SU-DHL-6 (cell line): ENCODE data around the gene NFIX.

Experiments
- H2AFZ ChIP-seq: fragments of 200-600 bp; sonication (generic); 2 replicates; pipeline ENCODE4 v1.6.1; 2014; ENCODE audit warnings: low read depth, mild to moderate bottlenecking, moderate library complexity, mixed read lengths, antibody characterized with exemption, low read length; ENCODE audit not compliant: severe bottlenecking
- H3F3A ChIP-seq: fragments of 200-600 bp; shearing (Covaris generic); 2 replicates; pipeline ENCODE4 v1.6.0; 2016; ENCODE audit warnings: antibody characterized with exemption, mild to moderate bottlenecking; ENCODE audit not compliant: insufficient read depth
- H3K27ac ChIP-seq: fragments of 200-600 bp; sonication (generic); 2 replicates; pipeline ENCODE4 v1.5.1; 2016; ENCODE audit warnings: low read depth, mild to moderate bottlenecking, low read length, moderate library complexity, mixed read lengths
- H3K27me3 ChIP-seq: fragments of 200-600 bp; sonication (generic), shearing (Covaris generic); 2 replicates; pipeline ENCODE4 v1.6.0; 2014; ENCODE audit warnings: mild to moderate bottlenecking, low read length
- H3K36me3 ChIP-seq: fragments of 200-600 bp; sonication (generic); 2 replicates; pipeline ENCODE4 v1.6.1; 2014; ENCODE audit warnings: mild to moderate bottlenecking, low read length, mixed read lengths
- H3K4me2 ChIP-seq: fragments of 300-600, 200-600 bp; shearing (Covaris generic), sonication (generic); 2 replicates; pipeline ENCODE4 v1.6.0; 2014; ENCODE audit warnings: low read length, low read depth, mild to moderate bottlenecking; ENCODE audit not compliant: poor library complexity, severe bottlenecking
- H3K4me3 ChIP-seq: fragments of 200-600 bp; sonication (generic); 2 replicates; pipeline ENCODE4 v1.5.1; 2014; ENCODE audit warnings: antibody characterized with exemption, low read length, mild to moderate bottlenecking, mixed read lengths; ENCODE audit not compliant: insufficient read depth, poor library complexity, severe bottlenecking
- H3K79me2 ChIP-seq: fragments of 200-600 bp; sonication (generic); 2 replicates; pipeline ENCODE4 v1.6.1; 2014; ENCODE audit warnings: mild to moderate bottlenecking, low read length, moderate library complexity; ENCODE audit not compliant: insufficient read depth
- H3K9ac ChIP-seq: fragments of 200-600 bp; sonication (generic); 2 replicates; pipeline ENCODE4 v1.7.0; 2014; ENCODE audit warnings: mild to moderate bottlenecking, low read length
- H3K9me2 ChIP-seq: fragments of 200-600 bp; sonication (generic); replicated peaks from 2 replicates; pipeline ENCODE4 v1.6.1; 2014; ENCODE audit warnings: low read length; ENCODE audit not compliant: insufficient read depth
- H3K9me3 ChIP-seq: fragments of 200-600 bp; sonication (generic); 2 replicates; pipeline ENCODE4 v1.6.1; 2014; ENCODE audit warnings: low read length, mixed read lengths; ENCODE audit not compliant: insufficient read depth
- H4K20me1 ChIP-seq: fragments of 200-600 bp; sonication (generic); 2 replicates; pipeline ENCODE4 v1.6.1; 2014; ENCODE audit warnings: low read depth, mild to moderate bottlenecking, antibody characterized with exemption, low read length, moderate library complexity, mixed read lengths
- EZH2phosphoT487 ChIP-seq: fragments of 200-600 bp; sonication (generic), shearing (Covaris generic); conservative IDR thresholded peaks from 2 replicates; pipeline ENCODE4 v1.6.1; 2018; ENCODE audit warnings: mild to moderate bottlenecking, antibody characterized with exemption, low read length, moderate library complexity, mixed read lengths
- TF ChIP-seq, protein P1 (sequence below): fragments of 200-600 bp; sonication (generic); IDR thresholded peaks from one replicate; pipeline ENCODE4 v1.5.1; 2017; ENCODE audit warnings: antibody characterized with exemption, mild to moderate bottlenecking, low read length, moderate library complexity; ENCODE audit not compliant: insufficient read depth, poor library complexity, severe bottlenecking

NFIX gene

DNA sequence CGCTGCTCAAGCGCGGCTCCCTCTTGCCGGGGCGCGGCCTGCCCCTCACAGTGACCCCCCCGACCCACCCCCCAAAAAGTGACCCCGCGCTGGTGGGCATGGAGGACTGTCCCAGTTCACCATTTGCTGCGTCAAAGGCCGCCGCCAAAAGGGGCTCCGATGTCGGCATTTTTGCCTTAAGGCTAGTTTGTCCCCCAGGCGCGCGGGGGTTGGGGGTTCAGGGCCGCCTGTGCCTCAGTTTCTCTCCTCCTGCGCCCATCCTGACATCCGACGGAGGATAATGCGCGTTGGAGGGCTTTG lies 17.1 kb downstream of the NFIX start:
- Histone ChIP-seq H3K9ac (no peak overlapping the region), H3K79me2 (no peaks in the 10 kb centered on the region), H3K9me2 (no peaks in the 10 kb centered on the region), H2AFZ (no peak overlapping the region), H3F3A (no peaks in the 10 kb centered on the region), H3K9me3 (no peaks in the 10 kb centered on the region), H3K27me3 (no peaks in the 10 kb centered on the region), H3K4me3 (no peak overlapping the region), H3K36me3 (no peaks in the 10 kb centered on the region), H3K4me2 (no peak overlapping the region), H3K27ac (no peak overlapping the region), H4K20me1 (no peaks in the 10 kb centered on the region)
- TF ChIP-seq, protein P1, sequence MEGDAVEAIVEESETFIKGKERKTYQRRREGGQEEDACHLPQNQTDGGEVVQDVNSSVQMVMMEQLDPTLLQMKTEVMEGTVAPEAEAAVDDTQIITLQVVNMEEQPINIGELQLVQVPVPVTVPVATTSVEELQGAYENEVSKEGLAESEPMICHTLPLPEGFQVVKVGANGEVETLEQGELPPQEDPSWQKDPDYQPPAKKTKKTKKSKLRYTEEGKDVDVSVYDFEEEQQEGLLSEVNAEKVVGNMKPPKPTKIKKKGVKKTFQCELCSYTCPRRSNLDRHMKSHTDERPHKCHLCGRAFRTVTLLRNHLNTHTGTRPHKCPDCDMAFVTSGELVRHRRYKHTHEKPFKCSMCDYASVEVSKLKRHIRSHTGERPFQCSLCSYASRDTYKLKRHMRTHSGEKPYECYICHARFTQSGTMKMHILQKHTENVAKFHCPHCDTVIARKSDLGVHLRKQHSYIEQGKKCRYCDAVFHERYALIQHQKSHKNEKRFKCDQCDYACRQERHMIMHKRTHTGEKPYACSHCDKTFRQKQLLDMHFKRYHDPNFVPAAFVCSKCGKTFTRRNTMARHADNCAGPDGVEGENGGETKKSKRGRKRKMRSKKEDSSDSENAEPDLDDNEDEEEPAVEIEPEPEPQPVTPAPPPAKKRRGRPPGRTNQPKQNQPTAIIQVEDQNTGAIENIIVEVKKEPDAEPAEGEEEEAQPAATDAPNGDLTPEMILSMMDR, result no peak
- no peak for TF ChIP-seq EZH2phosphoT487

DNA sequence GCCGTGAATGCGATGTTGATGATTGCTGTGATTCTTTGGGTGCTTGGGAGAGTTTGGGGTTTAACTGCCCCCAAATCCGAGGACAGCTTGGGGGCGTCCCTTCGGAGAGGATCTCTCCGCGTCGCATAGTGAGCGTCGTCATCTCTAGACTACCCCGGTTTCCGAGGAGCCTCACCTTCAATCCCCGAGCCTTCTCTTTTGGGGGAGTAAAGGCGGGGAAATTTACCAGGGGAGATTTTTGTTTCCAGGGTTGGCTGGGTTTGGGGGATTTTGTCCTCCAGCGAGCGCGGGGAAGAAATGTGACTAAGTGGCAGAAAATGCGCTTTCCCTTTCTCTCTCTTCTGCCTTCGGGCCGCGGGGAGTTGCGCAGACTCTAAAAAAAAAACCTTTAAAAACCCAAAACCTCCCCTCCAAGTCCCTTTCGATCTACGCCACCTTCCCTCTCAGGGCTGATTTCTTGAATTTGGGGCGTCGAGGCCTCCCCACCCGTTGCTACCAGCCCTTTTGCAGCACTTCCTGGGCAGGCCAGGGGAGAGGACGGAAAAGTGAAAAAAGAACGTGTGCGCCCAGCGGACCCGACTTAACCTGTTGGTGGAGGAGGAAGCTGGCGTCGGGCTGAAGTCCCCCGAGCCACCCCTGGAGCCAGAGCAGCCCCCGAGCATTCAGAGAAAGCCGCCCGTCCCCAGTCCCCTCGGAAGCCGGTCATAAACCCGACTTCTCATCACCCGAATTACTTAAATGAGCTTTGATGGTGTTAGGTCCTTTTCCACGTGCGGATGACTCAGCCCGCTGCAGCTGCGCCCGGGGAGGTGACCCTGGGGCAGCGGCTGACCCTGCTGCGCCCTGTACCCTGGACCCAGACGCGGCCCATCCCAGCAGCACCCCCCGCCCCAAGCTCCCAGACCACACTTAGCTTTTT lies 17.7 kb downstream of the NFIX start:
- H3F3A ChIP-seq, result no peaks in the 10 kb centered on the region
- no peaks in the 10 kb centered on the region for H3K36me3 ChIP-seq
- no peaks in the 10 kb centered on the region for H3K9me3 ChIP-seq
- no peaks in the 10 kb centered on the region for H3K27me3 ChIP-seq
- no peaks in the 10 kb centered on the region for H3K79me2 ChIP-seq
- no peaks in the 10 kb centered on the region for H4K20me1 ChIP-seq
- H3K4me2 ChIP-seq, result no peak overlapping the region
- TF ChIP-seq EZH2phosphoT487, result 0 out of 2 replicates have a peak, but pooled peaks have one; percentile 50
- TF ChIP-seq, protein P1, result no peak
- no peak overlapping the region for H3K4me3 ChIP-seq
- H3K9ac ChIP-seq, result no peak overlapping the region
- H3K27ac ChIP-seq, result no peak overlapping the region
- no peaks in the 10 kb centered on the region for H3K9me2 ChIP-seq
- no peak overlapping the region for H2AFZ ChIP-seq

DNA sequence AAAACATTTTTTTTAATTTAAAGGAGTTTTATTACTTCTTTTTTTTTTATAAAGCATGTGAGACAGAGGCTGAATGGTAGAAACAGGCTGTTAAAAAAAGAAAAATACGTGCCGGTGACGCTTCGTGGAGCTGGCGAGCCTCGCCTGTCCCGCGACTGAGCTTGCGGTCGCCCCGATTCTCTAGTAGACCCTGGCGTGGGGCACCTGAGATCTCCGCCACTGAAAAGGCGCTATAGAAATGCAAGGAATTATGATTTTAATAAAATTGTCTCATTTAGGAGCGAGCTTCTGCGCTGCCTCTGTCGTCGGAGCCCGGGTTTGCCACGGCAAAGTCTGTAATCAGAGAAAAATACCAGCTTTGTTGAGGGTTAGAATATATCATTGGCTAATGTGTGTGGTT lies 18.4 kb downstream of the NFIX start:
- Histone ChIP-seq H3K27me3 (no peaks in the 10 kb centered on the region), H3K36me3 (no peaks in the 10 kb centered on the region), H3K27ac (no peak overlapping the region), H3K4me3 (no peak overlapping the region), H3K4me2 (no peak overlapping the region), H3K79me2 (no peaks in the 10 kb centered on the region), H3F3A (no peaks in the 10 kb centered on the region), H3K9me2 (no peaks in the 10 kb centered on the region), H2AFZ (no peak overlapping the region), H4K20me1 (no peaks in the 10 kb centered on the region), H3K9me3 (no peaks in the 10 kb centered on the region), H3K9ac (no peak overlapping the region)
- TF ChIP-seq, protein P1, result no peak
- no peak for TF ChIP-seq EZH2phosphoT487
